SK-N-SH (cell line): ENCODE measurements around the gene PLEKHA6. TPM values are rescaled to one million over a fixed set of nuclear protein-coding genes. Genes with fewer than 3 reads are reported as not detected.

Experiments used
- CTCF ChIA-PET: fragments of 300-600, 350-600 bp; formaldehyde crosslinking; extraction: SDS; loops from one replicate; lab custom pipeline; 2021; lab: Yijun Ruan, JAX
- POLR2A ChIA-PET: fragments of 350-600 bp; sonication (Branson Sonifier 250); formaldehyde crosslinking; extraction: SDS; loops from one replicate; lab custom pipeline; 2020; ENCODE audit warnings: antibody characterized with exemption, inconsistent platforms; lab: Yijun Ruan, JAX
- DNase-seq: peaks from one replicate; pipeline ENCODE4 v3.0.0; 2012
- H2AFZ ChIP-seq: fragments of 200-600 bp; sonication (generic); 2 replicates; pipeline ENCODE4 v1.8.1; 2016; ENCODE audit warnings: antibody characterized with exemption, mild to moderate bottlenecking, low read depth
- H3F3A ChIP-seq: fragments of 200-600 bp; sonication (generic); replicated peaks from 2 replicates; pipeline ENCODE3; 2016; ENCODE audit warnings: antibody characterized with exemption, mild to moderate bottlenecking; ENCODE audit not compliant: insufficient read depth
- H3K27ac ChIP-seq, 2 experiments: fragments of 200-500 bp in 1 of 2; fragments of 200-600 bp in 1 of 2; sonication (Bioruptor generic) in 1 of 2; sonication (generic), shearing (Covaris generic) in 1 of 2; 2 replicates each; pipeline versions ENCODE4 v1.5.1 to v1.6.1; 2014 to 2016; ENCODE audit warnings: low read depth in 2 of 2, inconsistent platforms in 1 of 2, low read length in 1 of 2, mild to moderate bottlenecking in 1 of 2, mixed read lengths in 1 of 2
- H3K27me3 ChIP-seq: fragments of 200-600 bp; sonication (generic), shearing (Covaris generic); 2 replicates; pipeline ENCODE4 v1.6.1; 2016; ENCODE audit warnings: mixed run types; ENCODE audit not compliant: insufficient read depth
- H3K36me3 ChIP-seq, 2 experiments: fragments of 200-500 bp in 1 of 2; fragments of 200-600 bp in 1 of 2; sonication (Bioruptor generic) in 1 of 2; sonication (generic) in 1 of 2; replicated peaks in 1 of 2; 2 replicates each; pipeline versions ENCODE3 to v1.5.1; 2014 to 2016; ENCODE audit warnings: low read length in 1 of 2, mild to moderate bottlenecking in 1 of 2; ENCODE audit not compliant: insufficient read depth in 2 of 2, control insufficient read depth in 1 of 2
- H3K4me1 ChIP-seq, 2 experiments: fragments of 200-500 bp in 1 of 2; fragments of 200-600 bp in 1 of 2; sonication (Bioruptor generic) in 1 of 2; sonication (generic), shearing (Covaris generic) in 1 of 2; 2 replicates each; pipeline versions ENCODE4 v1.5.1 to v1.6.1; 2014 to 2016; ENCODE audit warnings: low read depth in 1 of 2, low read length in 1 of 2, mixed run types in 1 of 2; ENCODE audit not compliant: insufficient read depth in 2 of 2, control insufficient read depth in 1 of 2
- H3K4me2 ChIP-seq: fragments of 200-600 bp; sonication (generic), shearing (Covaris generic); 2 replicates; pipeline ENCODE4 v1.6.1; 2017; ENCODE audit warnings: mixed run types
- H3K4me3 ChIP-seq, 2 experiments: fragments of 200-500 bp in 1 of 2; fragments of 200-600 bp in 1 of 2; sonication (Bioruptor generic) in 1 of 2; sonication (generic), shearing (Covaris generic) in 1 of 2; 2 replicates each; pipeline versions ENCODE4 v1.5.1 to v1.8.1; 2014 to 2016; ENCODE audit warnings: low read depth in 2 of 2, inconsistent platforms in 1 of 2, low read length in 1 of 2, mild to moderate bottlenecking in 1 of 2, mixed read lengths in 1 of 2, moderate library complexity in 1 of 2
- H3K79me2 ChIP-seq: fragments of 200-600 bp; sonication (generic); 2 replicates; pipeline ENCODE4 v1.8.1; 2017; ENCODE audit warnings: mild to moderate bottlenecking; ENCODE audit not compliant: insufficient read depth
- H3K9ac ChIP-seq: fragments of 200-600 bp; sonication (generic); 2 replicates; pipeline ENCODE4 v1.6.1; 2017; ENCODE audit warnings: mixed run types
- H3K9me2 ChIP-seq: fragments of 200-600 bp; sonication (generic); 2 replicates; pipeline ENCODE4 v1.6.1; 2017; ENCODE audit warnings: mixed run types
- H3K9me3 ChIP-seq: fragments of 200-600 bp; sonication (generic); 2 replicates; pipeline ENCODE4 v1.6.1; 2017; ENCODE audit warnings: mixed run types, mild to moderate bottlenecking, moderate library complexity
- H4K20me1 ChIP-seq: fragments of 200-600 bp; sonication (generic); 2 replicates; pipeline ENCODE4 v1.6.1; 2017; ENCODE audit warnings: mild to moderate bottlenecking, mixed run types; ENCODE audit not compliant: insufficient read depth
- CHD2 ChIP-seq: fragments of 150-350 bp; IDR thresholded peaks from 2 replicates; pipeline ENCODE4 v1.6.1; 2018; ENCODE audit warnings: low read length; ENCODE audit not compliant: partially characterized antibody
- EP300 ChIP-seq, 2 experiments: IDR thresholded peaks; 2 replicates each; pipeline versions ENCODE4 v1.4.0 to v1.6.1; 2012; ENCODE audit warnings: borderline replicate concordance in 1 of 2, low read depth in 1 of 2, low read length in 1 of 2
- EZH2phosphoT487 ChIP-seq: fragments of 200-600 bp; sonication (generic); IDR thresholded peaks from 2 replicates; pipeline ENCODE4 v1.6.1; 2017; ENCODE audit warnings: low read depth, mixed run types, mild to moderate bottlenecking, antibody characterized with exemption, moderate library complexity, borderline replicate concordance
- GATA2 ChIP-seq: sonication (generic); formaldehyde crosslinking; IDR thresholded peaks from 2 replicates; pipeline ENCODE4 v1.5.0; 2020; ENCODE audit warnings: mild to moderate bottlenecking, missing genetic modification reagents
- MEF2A ChIP-seq: IDR thresholded peaks from 2 replicates; pipeline ENCODE4 v1.4.0; 2012; ENCODE audit warnings: low read depth, borderline replicate concordance
- MXI1 ChIP-seq: IDR thresholded peaks from 2 replicates; pipeline ENCODE4 v1.6.1; 2012; ENCODE audit warnings: mild to moderate bottlenecking, low read depth, low read length, improper control_type of control experiment
- NRF1 ChIP-seq: IDR thresholded peaks from 2 replicates; pipeline ENCODE4 v1.6.1; 2012; ENCODE audit warnings: low read depth, mild to moderate bottlenecking, low read length
- POLR2AphosphoS5 ChIP-seq: IDR thresholded peaks from 2 replicates; pipeline ENCODE4 v1.6.1; 2012; ENCODE audit warnings: low read depth, low read length
- RCOR1 ChIP-seq: fragments of 150-350 bp; IDR thresholded peaks from 2 replicates; pipeline ENCODE4 v1.6.1; 2017; ENCODE audit warnings: antibody characterized with exemption, low read length
- RXRA ChIP-seq: IDR thresholded peaks from 2 replicates; pipeline ENCODE4 v1.4.0; 2012; ENCODE audit warnings: low read depth, mild to moderate bottlenecking, borderline replicate concordance
- SMC3 ChIP-seq: IDR thresholded peaks from 2 replicates; pipeline ENCODE4 v1.6.1; 2012; ENCODE audit warnings: low read depth, low read length, improper control_type of control experiment
- TAF1 ChIP-seq: IDR thresholded peaks from 2 replicates; pipeline ENCODE4 v1.6.1; 2012; ENCODE audit warnings: low read depth, mild to moderate bottlenecking, low read length, moderate library complexity, borderline replicate concordance
- TCF12 ChIP-seq: IDR thresholded peaks from 2 replicates; pipeline ENCODE4 v1.4.0; 2012
- TEAD4 ChIP-seq: IDR thresholded peaks from 2 replicates; pipeline ENCODE4 v1.4.0; 2012; ENCODE audit warnings: mild to moderate bottlenecking, borderline replicate concordance; ENCODE audit not compliant: insufficient read depth
- YY1 ChIP-seq: IDR thresholded peaks from 2 replicates; pipeline ENCODE4 v1.4.0; 2012; ENCODE audit warnings: low read depth, mild to moderate bottlenecking
- WGBS: methylation state at CpG from one replicate; pipeline ENCODE4 v1.1.6; 2017; ENCODE audit warnings: low lambda C conversion rate; 5-methylcytosine and 5-hydroxymethylcytosine counted together
- polyA plus RNA-seq, 3 experiments: library from polyadenylated mRNA; depleted of rRNA; stranded (reverse); fragments of >200 nt; gene quantifications; 2 replicates each; pipeline ENCODE4 v1.2.3, GENCODE V29; 2012
- TF ChIP-seq, protein P1 (sequence below): fragments of 150-350 bp; IDR thresholded peaks from 2 replicates; pipeline ENCODE4 v1.6.1; 2016; ENCODE audit warnings: mild to moderate bottlenecking, low read depth, low read length
- TF ChIP-seq, protein P2 (sequence below): fragments of 150-350 bp; IDR thresholded peaks from 2 replicates; pipeline ENCODE4 v1.6.1; 2017; ENCODE audit warnings: antibody characterized with exemption, low read length, low read depth, borderline replicate concordance
- TF ChIP-seq, protein P3 (sequence below): IDR thresholded peaks from 2 replicates; pipeline ENCODE4 v1.6.1; 2012; ENCODE audit warnings: mild to moderate bottlenecking, low read depth, low read length, moderate library complexity

The PLEKHA6 gene
- polyA plus RNA-seq, 1 of the 3 experiments (the other 2 are of a cell fraction) = 1.2 TPM

- DNase-seq = no peak
- Histone ChIP-seq H3K4me3 (no peak overlapping the region), H3K4me1 (peaks cover 4 to 63% of the 10 kb centered on the region in 2 experiments; a peak in 2 of 4 replicates)
- no peak for TF ChIP-seq YY1
- no peak for TF ChIP-seq EZH2phosphoT487
- no peak for TF ChIP-seq RCOR1
- TF ChIP-seq, all 33 proteins: peak for 0
- H3K79me2 ChIP-seq = no peaks in the 10 kb centered on the region
- H4K20me1 ChIP-seq = no peaks in the 10 kb centered on the region
- H3K9me2 ChIP-seq = no peaks in the 10 kb centered on the region
- ChIA-PET CTCF (interaction anchor here (0.7 to 3.4 kb wide), 9 partner anchors 7 to 152 kb away, joined by 3 to 15 read pairs (median 3); partner anchors contain the start of gene PLEKHA6), POLR2A (no interaction called here)
- no peaks in the 10 kb centered on the region for H3K9me3 ChIP-seq
- no peaks in the 10 kb centered on the region for H3K36me3 ChIP-seq
- WGBS = 59% methylated on average over 12 of the region's 12 CpGs
- no peak overlapping the region for H3K4me2 ChIP-seq
- H3K27me3 ChIP-seq = 0 out of 2 replicates have a peak, but pooled peaks cover 4% of the 10 kb centered on the region
- no peaks in the 10 kb centered on the region for H3F3A ChIP-seq
- no peak overlapping the region for H3K9ac ChIP-seq
- H3K27ac ChIP-seq = peak overlapping the region in 1 of 2 experiments; percentile 9; a peak in 1 of 4 replicates
- no peak overlapping the region for H2AFZ ChIP-seq
Measured at GRCh38 chr1:204314893-204315658, 44.7 kb downstream of the PLEKHA6 start.

GRCh38 chr1:204314171-204314892, 45.4 kb downstream of the PLEKHA6 start:
- ChIA-PET POLR2A (no interaction called here), CTCF (interaction anchor here (1.1 to 3.4 kb wide), 6 partner anchors 8 to 56 kb away, joined by 3 to 15 read pairs (median 4); partner anchors contain the start of gene PLEKHA6)
- no peak overlapping the region for H3K9ac ChIP-seq
- TF ChIP-seq MEF2A = no peak
- TF ChIP-seq, protein P1, sequence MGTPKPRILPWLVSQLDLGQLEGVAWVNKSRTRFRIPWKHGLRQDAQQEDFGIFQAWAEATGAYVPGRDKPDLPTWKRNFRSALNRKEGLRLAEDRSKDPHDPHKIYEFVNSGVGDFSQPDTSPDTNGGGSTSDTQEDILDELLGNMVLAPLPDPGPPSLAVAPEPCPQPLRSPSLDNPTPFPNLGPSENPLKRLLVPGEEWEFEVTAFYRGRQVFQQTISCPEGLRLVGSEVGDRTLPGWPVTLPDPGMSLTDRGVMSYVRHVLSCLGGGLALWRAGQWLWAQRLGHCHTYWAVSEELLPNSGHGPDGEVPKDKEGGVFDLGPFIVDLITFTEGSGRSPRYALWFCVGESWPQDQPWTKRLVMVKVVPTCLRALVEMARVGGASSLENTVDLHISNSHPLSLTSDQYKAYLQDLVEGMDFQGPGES = no peak
- no peak for TF ChIP-seq TCF12
- TF ChIP-seq TEAD4 = no peak
- TF ChIP-seq NRF1 = no peak
- no peak for TF ChIP-seq TAF1
- no peak for TF ChIP-seq RXRA
- no peak for TF ChIP-seq SMC3
- TF ChIP-seq, protein P2, sequence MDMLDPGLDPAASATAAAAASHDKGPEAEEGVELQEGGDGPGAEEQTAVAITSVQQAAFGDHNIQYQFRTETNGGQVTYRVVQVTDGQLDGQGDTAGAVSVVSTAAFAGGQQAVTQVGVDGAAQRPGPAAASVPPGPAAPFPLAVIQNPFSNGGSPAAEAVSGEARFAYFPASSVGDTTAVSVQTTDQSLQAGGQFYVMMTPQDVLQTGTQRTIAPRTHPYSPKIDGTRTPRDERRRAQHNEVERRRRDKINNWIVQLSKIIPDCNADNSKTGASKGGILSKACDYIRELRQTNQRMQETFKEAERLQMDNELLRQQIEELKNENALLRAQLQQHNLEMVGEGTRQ = no peak
- TF ChIP-seq YY1 = no peak
- TF ChIP-seq CHD2 = no peak
- no peak for TF ChIP-seq EP300 (IDR thresholded peaks at IDR 0.05; ENCODE audit: borderline replicate concordance in 1 of 2, low read depth in 1 of 2, low read length in 1 of 2)
- no peak for TF ChIP-seq GATA2 (CRISPR knock-in tag)
- TF ChIP-seq, protein P3, sequence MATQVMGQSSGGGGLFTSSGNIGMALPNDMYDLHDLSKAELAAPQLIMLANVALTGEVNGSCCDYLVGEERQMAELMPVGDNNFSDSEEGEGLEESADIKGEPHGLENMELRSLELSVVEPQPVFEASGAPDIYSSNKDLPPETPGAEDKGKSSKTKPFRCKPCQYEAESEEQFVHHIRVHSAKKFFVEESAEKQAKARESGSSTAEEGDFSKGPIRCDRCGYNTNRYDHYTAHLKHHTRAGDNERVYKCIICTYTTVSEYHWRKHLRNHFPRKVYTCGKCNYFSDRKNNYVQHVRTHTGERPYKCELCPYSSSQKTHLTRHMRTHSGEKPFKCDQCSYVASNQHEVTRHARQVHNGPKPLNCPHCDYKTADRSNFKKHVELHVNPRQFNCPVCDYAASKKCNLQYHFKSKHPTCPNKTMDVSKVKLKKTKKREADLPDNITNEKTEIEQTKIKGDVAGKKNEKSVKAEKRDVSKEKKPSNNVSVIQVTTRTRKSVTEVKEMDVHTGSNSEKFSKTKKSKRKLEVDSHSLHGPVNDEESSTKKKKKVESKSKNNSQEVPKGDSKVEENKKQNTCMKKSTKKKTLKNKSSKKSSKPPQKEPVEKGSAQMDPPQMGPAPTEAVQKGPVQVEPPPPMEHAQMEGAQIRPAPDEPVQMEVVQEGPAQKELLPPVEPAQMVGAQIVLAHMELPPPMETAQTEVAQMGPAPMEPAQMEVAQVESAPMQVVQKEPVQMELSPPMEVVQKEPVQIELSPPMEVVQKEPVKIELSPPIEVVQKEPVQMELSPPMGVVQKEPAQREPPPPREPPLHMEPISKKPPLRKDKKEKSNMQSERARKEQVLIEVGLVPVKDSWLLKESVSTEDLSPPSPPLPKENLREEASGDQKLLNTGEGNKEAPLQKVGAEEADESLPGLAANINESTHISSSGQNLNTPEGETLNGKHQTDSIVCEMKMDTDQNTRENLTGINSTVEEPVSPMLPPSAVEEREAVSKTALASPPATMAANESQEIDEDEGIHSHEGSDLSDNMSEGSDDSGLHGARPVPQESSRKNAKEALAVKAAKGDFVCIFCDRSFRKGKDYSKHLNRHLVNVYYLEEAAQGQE = no peak
- no peak for TF ChIP-seq MXI1
- TF ChIP-seq POLR2AphosphoS5 = no peak
- H3K9me3 ChIP-seq = no peaks in the 10 kb centered on the region
- WGBS = 66% methylated on average over 6 of the region's 7 CpGs
- no peaks in the 10 kb centered on the region for H3K36me3 ChIP-seq
- DNase-seq = no peak
- H2AFZ ChIP-seq = no peak overlapping the region
- 0 out of 2 replicates have a peak, but pooled peaks cover 4% of the 10 kb centered on the region for H3K27me3 ChIP-seq
- H3K9me2 ChIP-seq = no peaks in the 10 kb centered on the region
- H4K20me1 ChIP-seq = no peaks in the 10 kb centered on the region
- no peak overlapping the region for H3K4me3 ChIP-seq
- no peaks in the 10 kb centered on the region for H3K79me2 ChIP-seq
- no peak overlapping the region; a peak in 1 of 4 replicates for H3K27ac ChIP-seq
- H3K4me2 ChIP-seq = no peak overlapping the region
- no peaks in the 10 kb centered on the region for H3F3A ChIP-seq
- peaks cover 0 to 55% of the 10 kb centered on the region in 2 experiments; a peak in 2 of 4 replicates for H3K4me1 ChIP-seq
